Adrenal gland (tissue), 12 donors: Measurements from ENCODE around the gene ABCA4. TPM values are rescaled to one million over a fixed set of nuclear protein-coding genes. Genes with fewer than 3 reads are reported as not detected.

Source experiments
- DNase-seq, 7 donors: peaks; one replicate each; pipeline ENCODE4 v3.0.0-alpha.2; 2019 to 2020
- H3K27ac ChIP-seq, 5 donors: fragments of 200-600 bp; sonication (generic) in 4 of 5; 1 replicate in 3 of 5; 2 replicates in 2 of 5; pipeline versions ENCODE4 v1.5.1 to v1.8.0; 2016 to 2020; ENCODE audit warnings: mild to moderate bottlenecking in 1 of 5
- H3K27me3 ChIP-seq: fragments of 200-600 bp; 2 replicates; pipeline ENCODE4 v1.8.0; 2021
- H3K36me3 ChIP-seq, 2 donors: fragments of 200-600 bp; replicated peaks in 1 of 2; 1 replicate in 1 of 2; 2 replicates in 1 of 2; pipeline versions ENCODE4 v1.5.1 to v1.8.0; 2018 to 2022
- H3K4me1 ChIP-seq, 2 donors: fragments of 200-600 bp; replicated peaks in 1 of 2; 1 replicate in 1 of 2; 2 replicates in 1 of 2; pipeline versions ENCODE4 v1.5.1 to v1.8.0; 2018 to 2021
- H3K4me3 ChIP-seq, 4 donors: fragments of 200-600 bp; sonication (generic) in 3 of 4; one replicate each; pipeline ENCODE4 v1.5.1; 2016 to 2018
- H3K9me3 ChIP-seq, 3 donors: fragments of 200-600 bp; sonication (generic) in 1 of 3; replicated peaks in 1 of 3; 1 replicate in 2 of 3; 2 replicates in 1 of 3; pipeline versions ENCODE4 v1.5.1 to v1.8.0; 2016 to 2021
- POLR2A ChIP-seq, 2 donors: fragments of 450-650 bp; IDR thresholded peaks; one replicate each; pipeline ENCODE4 v1.6.1; 2017; ENCODE audit warnings: antibody characterized with exemption in 2 of 2, mild to moderate bottlenecking in 2 of 2, moderate library complexity in 1 of 2
- WGBS, 4 donors: extraction: QIAGEN DNeasy Blood & Tissue Kit in 2 of 4; methylation state at CpG; one replicate each; pipeline versions ENCODE4 v1.1.5 to v1.1.7; 2013 to 2017; 5-methylcytosine and 5-hydroxymethylcytosine counted together
- intact Hi-C, 2 donors: fragments of 100-400 bp; cut with DNase I; formaldehyde crosslinking; loops; one replicate each; pipeline versions ENCODE4 v1.14.1 to v1.15.0; 2022 to 2023
- polyA plus RNA-seq, 3 donors: library from polyadenylated mRNA; stranded (reverse); fragments of 200-250 nt in 2 of 3; fragments of 350-450 nt in 1 of 3; fragmentation: Illumina TruSeq in 1 of 3; extraction: RNeasy Lipid Tissue Mini Kit (QIAGEN cat#74804) in 1 of 3; gene quantifications; one replicate each; pipeline ENCODE4 v1.2.3, GENCODE V29; 2013 to 2014
- total RNA-seq, 9 donors: library from RNA; depleted of rRNA in 4 of 9; stranded (reverse); fragments of >200 nt in 4 of 9; fragments of 120-200 nt in 1 of 9; fragmentation: NEBNext Ultra II Directional in 1 of 9; extraction: Animal tissue kit (Norgen Biotek cat#: 25700) in 1 of 9; gene quantifications; one replicate each; pipeline versions ENCODE4 v1.1.0 to v1.2.4, GENCODE V29; 2013 to 2023
- TF ChIP-seq, protein P1 (sequence below), 6 experiments: fragments of 450-650 bp in 4 of 6; fragments of 200-600 bp in 2 of 6; sonication (generic) in 1 of 6; IDR thresholded peaks; 1 replicate in 5 of 6; 2 replicates in 1 of 6; pipeline versions ENCODE4 v1.5.1 to v1.8.0; 2016 to 2021; ENCODE audit warnings: antibody characterized with exemption in 6 of 6, mild to moderate bottlenecking in 2 of 6, moderate library complexity in 1 of 6
- donor health status: healthy with polysubstance abuse.
- donor health status: Bipolar disorder and iron deficiency.
- donor health status: DM: yes; HTN: yes; CAD: no.
- donor health status: DM: no; HTN: no; CAD: no.
- donor health status: DM: no; HTN: no; CAD: no.
- donor health status: DM: yes; HTN: yes; CAD: no.

Gene ABCA4
- total and polyA plus RNA-seq, 12 donors, result 0.04 to 1.9 (median 0.14) TPM; not detected in 1

DNA sequence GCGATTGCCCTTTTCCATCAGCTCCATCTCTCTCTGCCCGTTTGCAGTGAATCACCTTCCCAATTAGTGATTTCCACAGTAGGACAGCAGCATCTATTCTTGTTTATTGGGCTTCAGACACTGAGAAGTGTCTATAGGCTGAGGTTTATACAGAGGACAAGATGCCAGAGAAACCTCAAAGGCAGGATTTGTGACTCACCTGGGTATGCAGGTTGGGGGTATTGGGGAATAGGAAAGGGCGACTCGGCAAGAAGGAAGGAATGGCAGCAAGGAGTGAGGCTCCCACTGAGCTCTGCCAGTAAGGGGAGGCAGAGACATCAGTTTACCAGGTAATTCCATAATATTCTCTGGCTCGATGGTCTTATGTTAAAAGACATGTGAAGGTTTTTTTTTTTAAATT lies 25.3 kb upstream of the ABCA4 start:
- 90 to 97% (median 91%) methylated on average over 5 of the region's 5 CpGs for WGBS, 4 donors
- TF ChIP-seq POLR2A (IDR thresholded peaks at IDR 0.05), result no peak
- no peak overlapping the region for H3K27ac ChIP-seq
- no peak for DNase-seq
- H3K36me3 ChIP-seq, result no peaks in the 10 kb centered on the region
- H3K4me1 ChIP-seq, result peaks cover 0 to 5% of the 10 kb centered on the region in 2 donors
- no peaks in the 10 kb centered on the region for H3K27me3 ChIP-seq
- no peak overlapping the region for H3K4me3 ChIP-seq
- intact Hi-C loops, result no loop called here
- H3K9me3 ChIP-seq, result no peaks in the 10 kb centered on the region

GRCh38 chr1:94144836-94145235 lies 23.9 kb upstream of the ABCA4 start:
- intact Hi-C loops, result no loop called here
- Histone ChIP-seq H3K4me1 (peaks cover 0 to 5% of the 10 kb centered on the region in 2 donors), H3K27ac (no peak overlapping the region), H3K27me3 (no peaks in the 10 kb centered on the region), H3K4me3 (no peak overlapping the region), H3K36me3 (no peaks in the 10 kb centered on the region), H3K9me3 (no peaks in the 10 kb centered on the region)
- WGBS, 4 donors, result 50 to 69% (median 64%) methylated on average over 1 of the region's 1 CpG
- no peak for DNase-seq
- TF ChIP-seq, protein P1, sequence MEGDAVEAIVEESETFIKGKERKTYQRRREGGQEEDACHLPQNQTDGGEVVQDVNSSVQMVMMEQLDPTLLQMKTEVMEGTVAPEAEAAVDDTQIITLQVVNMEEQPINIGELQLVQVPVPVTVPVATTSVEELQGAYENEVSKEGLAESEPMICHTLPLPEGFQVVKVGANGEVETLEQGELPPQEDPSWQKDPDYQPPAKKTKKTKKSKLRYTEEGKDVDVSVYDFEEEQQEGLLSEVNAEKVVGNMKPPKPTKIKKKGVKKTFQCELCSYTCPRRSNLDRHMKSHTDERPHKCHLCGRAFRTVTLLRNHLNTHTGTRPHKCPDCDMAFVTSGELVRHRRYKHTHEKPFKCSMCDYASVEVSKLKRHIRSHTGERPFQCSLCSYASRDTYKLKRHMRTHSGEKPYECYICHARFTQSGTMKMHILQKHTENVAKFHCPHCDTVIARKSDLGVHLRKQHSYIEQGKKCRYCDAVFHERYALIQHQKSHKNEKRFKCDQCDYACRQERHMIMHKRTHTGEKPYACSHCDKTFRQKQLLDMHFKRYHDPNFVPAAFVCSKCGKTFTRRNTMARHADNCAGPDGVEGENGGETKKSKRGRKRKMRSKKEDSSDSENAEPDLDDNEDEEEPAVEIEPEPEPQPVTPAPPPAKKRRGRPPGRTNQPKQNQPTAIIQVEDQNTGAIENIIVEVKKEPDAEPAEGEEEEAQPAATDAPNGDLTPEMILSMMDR (IDR thresholded peaks at IDR 0.05), result no peak
- TF ChIP-seq POLR2A (IDR thresholded peaks at IDR 0.05), result no peak

- Histone ChIP-seq H3K36me3 (no peaks in the 10 kb centered on the region), H3K27me3 (no peaks in the 10 kb centered on the region), H3K27ac (no peak overlapping the region), H3K9me3 (no peaks in the 10 kb centered on the region), H3K4me1 (peaks cover 0 to 5% of the 10 kb centered on the region in 2 donors), H3K4me3 (no peak overlapping the region)
- TF ChIP-seq POLR2A (IDR thresholded peaks at IDR 0.05), result no peak
- TF ChIP-seq, protein P1 (IDR thresholded peaks at IDR 0.05), result no peak
- intact Hi-C loops, result no loop called here
- no peak for DNase-seq
Measured at GRCh38 chr1:94143809-94144176, 22.8 kb upstream of the ABCA4 start.

DNA sequence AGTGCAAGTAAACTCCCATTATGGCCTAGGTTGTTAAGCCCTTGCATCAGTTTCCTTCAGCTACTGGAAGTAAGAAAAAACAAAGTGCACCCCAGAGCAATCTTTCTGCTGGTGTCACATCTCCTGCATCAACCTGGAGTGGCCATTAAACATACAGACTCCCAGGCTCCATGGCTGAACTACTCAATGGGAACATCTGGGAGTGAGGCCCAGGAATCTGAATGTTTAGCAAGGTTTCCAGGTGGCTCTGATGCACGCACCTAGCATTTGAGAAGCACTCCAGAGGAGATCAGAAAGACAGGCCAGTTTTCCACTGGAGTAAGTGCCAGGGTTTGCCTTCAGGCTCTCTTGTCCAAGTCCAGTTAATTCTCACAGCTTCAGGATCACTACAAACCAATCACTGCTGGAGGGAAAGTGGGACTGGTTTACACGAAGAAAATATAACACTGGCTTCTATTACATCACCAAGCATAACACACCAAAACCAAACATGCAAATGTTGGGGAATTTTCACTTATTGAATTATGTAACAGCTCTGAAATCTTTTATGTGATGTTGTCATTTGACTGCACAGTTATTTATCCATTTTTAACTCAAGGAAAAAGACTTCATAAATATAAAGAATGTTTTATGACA lies 22.3 kb upstream of the ABCA4 start:
- TF ChIP-seq POLR2A (IDR thresholded peaks at IDR 0.05), result no peak
- TF ChIP-seq, protein P1 (IDR thresholded peaks at IDR 0.05), result no peak

DNA sequence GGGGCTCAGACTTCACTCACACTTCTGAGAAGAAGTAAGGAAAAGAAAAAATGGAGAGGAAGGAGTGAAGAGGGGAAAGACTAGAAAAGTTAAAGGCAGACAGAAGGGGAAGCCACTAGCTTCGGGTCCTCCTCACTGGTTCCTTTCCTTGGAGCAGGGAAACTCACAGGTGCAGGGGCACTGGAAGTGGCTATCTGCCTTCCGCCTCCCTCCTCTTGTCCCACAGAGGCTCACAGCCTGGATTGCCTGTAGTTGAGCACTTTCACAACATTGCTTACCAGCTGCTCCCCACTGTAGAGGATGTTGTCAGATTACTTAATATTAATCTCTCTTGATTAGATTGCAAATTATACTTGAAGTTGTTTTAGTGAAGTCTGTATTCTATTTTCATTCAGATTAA lies 21.6 kb upstream of the ABCA4 start:
- H3K4me1 ChIP-seq, result peaks cover 0 to 5% of the 10 kb centered on the region in 2 donors
- H3K36me3 ChIP-seq, result no peaks in the 10 kb centered on the region
- WGBS, 4 donors, result 88 to 96% (median 89%) methylated on average over 2 of the region's 2 CpGs
- intact Hi-C loops, result no loop called here
- no peaks in the 10 kb centered on the region for H3K27me3 ChIP-seq
- H3K27ac ChIP-seq, result no peak overlapping the region
- TF ChIP-seq, protein P1 (IDR thresholded peaks at IDR 0.05), result no peak
- TF ChIP-seq POLR2A (IDR thresholded peaks at IDR 0.05), result no peak
- H3K9me3 ChIP-seq, result no peaks in the 10 kb centered on the region
- DNase-seq, result no peak
- H3K4me3 ChIP-seq, result no peak overlapping the region

More for the DNA sequence above, 22.3 kb upstream of the ABCA4 start:
- Histone ChIP-seq H3K4me1 (peaks cover 0 to 5% of the 10 kb centered on the region in 2 donors), H3K27me3 (no peaks in the 10 kb centered on the region), H3K36me3 (no peaks in the 10 kb centered on the region), H3K27ac (no peak overlapping the region), H3K4me3 (no peak overlapping the region), H3K9me3 (no peaks in the 10 kb centered on the region)
- DNase-seq, result no peak
- intact Hi-C loops, result no loop called here
- WGBS, 4 donors, result 65 to 79% (median 72%) methylated on average over 2 of the region's 2 CpGs
